ENCODE results near the gene ZFP69B.

- TF ChIP-seq CTCF (IDR thresholded peaks at IDR 0.05; ENCODE audit: low read length) (no peak), EZH2 (IDR thresholded peaks at IDR 0.05; ENCODE audit: borderline replicate concordance, low read length) (no peak)
These were observed 26.8 kb downstream of the ZFP69B start, which contains the start of gene ZFP69 for GRCh38 chr1:40476924-40477677.
